WTC11 (cell line): Measurements from ENCODE around the gene EBP. TPM values are rescaled to one million over a fixed set of nuclear protein-coding genes. Genes with fewer than 3 reads are reported as not detected.

Experiments
- ATAC-seq: fragments of 200-7000 bp; cut with Tn5 transposase; 2 replicates; pipeline ENCODE4 v1.10.0; 2021; ENCODE audit warnings: mild to moderate bottlenecking, moderate library complexity
- CTCF ChIA-PET: fragments of 300-600 bp; sonication (Branson Sonifier 250); formaldehyde crosslinking; loops from one replicate; lab custom pipeline; 2021; ENCODE audit warnings: antibody characterized with exemption; lab: Charles Lee
- POLR2A ChIA-PET: fragments of 350-600 bp; sonication (Branson Sonifier 250); formaldehyde crosslinking; loops from one replicate; lab custom pipeline; 2021; ENCODE audit warnings: antibody characterized with exemption; lab: Charles Lee
- DNase-seq: peaks from one replicate; pipeline ENCODE4 v3.0.0; 2021; ENCODE audit warnings: low spot score
- H3K27ac Mint-ChIP-seq: 2 replicates; pipeline ENCODE4 v1.8.0; 2021; ENCODE audit warnings: mixed read lengths
- H3K27me3 Mint-ChIP-seq: 2 replicates; pipeline ENCODE4 v1.8.0; 2021; ENCODE audit warnings: low read depth, mild to moderate bottlenecking, moderate library complexity, mixed read lengths
- H3K36me3 Mint-ChIP-seq: 2 replicates; pipeline ENCODE4 v1.8.0; 2021; ENCODE audit warnings: mixed read lengths
- H3K4me1 Mint-ChIP-seq: 2 replicates; pipeline ENCODE4 v1.8.0; 2022; ENCODE audit warnings: mixed read lengths
- H3K4me3 Mint-ChIP-seq: 2 replicates; pipeline ENCODE4 v1.8.0; 2021; ENCODE audit warnings: mild to moderate bottlenecking, moderate library complexity, mixed read lengths
- H3K9me3 Mint-ChIP-seq: 2 replicates; pipeline ENCODE4 v1.8.0; 2021; ENCODE audit warnings: mixed read lengths
- E2F4 ChIP-seq: sonication (generic); formaldehyde crosslinking; IDR thresholded peaks from 2 replicates; pipeline ENCODE4 v1.8.1; 2022; ENCODE audit warnings: low read depth, mild to moderate bottlenecking, moderate library complexity, missing genetic modification reagents, borderline replicate concordance
- ELF4 ChIP-seq: sonication (generic); formaldehyde crosslinking; IDR thresholded peaks from 2 replicates; pipeline ENCODE4 v1.8.1; 2022; ENCODE audit warnings: low read depth, mild to moderate bottlenecking, moderate library complexity, missing genetic modification reagents
- GABPB1 ChIP-seq: sonication (generic); formaldehyde crosslinking; IDR thresholded peaks from 2 replicates; pipeline ENCODE4 v1.8.1; 2023; ENCODE audit warnings: mild to moderate bottlenecking, missing genetic modification reagents
- HMGA2 ChIP-seq: fragments of 250-450 bp; sonication (Bioruptor Pico); IDR thresholded peaks from 2 replicates; pipeline ENCODE4 v1.4.0; 2021; ENCODE audit warnings: mild to moderate bottlenecking, moderate library complexity
- JUN ChIP-seq: sonication (generic); formaldehyde crosslinking; IDR thresholded peaks from 2 replicates; pipeline ENCODE4 v1.8.0; 2023; ENCODE audit warnings: mild to moderate bottlenecking, missing genetic modification reagents
- MXD4 ChIP-seq: fragments of 250-450 bp; sonication (Bioruptor Pico); IDR thresholded peaks from 2 replicates; pipeline ENCODE4 v1.8.0; 2021; ENCODE audit warnings: mild to moderate bottlenecking, moderate library complexity, borderline replicate concordance
- NFYB ChIP-seq: sonication (generic); formaldehyde crosslinking; conservative IDR thresholded peaks from 2 replicates; pipeline ENCODE4 v1.8.0; 2022; ENCODE audit warnings: low read depth, missing genetic modification reagents
- PRRX2 ChIP-seq: fragments of 250-450 bp; sonication (Bioruptor Pico); IDR thresholded peaks from 2 replicates; pipeline ENCODE4 v1.8.0; 2021; ENCODE audit warnings: mild to moderate bottlenecking
- ZBTB21 ChIP-seq: sonication (generic); formaldehyde crosslinking; IDR thresholded peaks from 2 replicates; pipeline ENCODE4 v1.8.1; 2023; ENCODE audit warnings: mild to moderate bottlenecking, missing genetic modification reagents, borderline replicate concordance
- ZNF396 ChIP-seq: fragments of 250-450 bp; sonication (Bioruptor Pico); IDR thresholded peaks from 2 replicates; pipeline ENCODE4 v1.8.0; 2021; ENCODE audit warnings: mild to moderate bottlenecking, moderate library complexity, borderline replicate concordance
- ZNF671 ChIP-seq: fragments of 250-450 bp; sonication (Bioruptor Pico); IDR thresholded peaks from 2 replicates; pipeline ENCODE4 v1.8.0; 2021; ENCODE audit warnings: mild to moderate bottlenecking
- total RNA-seq: library from RNA; stranded (reverse); gene quantifications from 3 replicates; pipeline ENCODE4 v1.2.3, GENCODE V29; 2021
- TF ChIP-seq, protein P1 (sequence below): sonication (generic); formaldehyde crosslinking; IDR thresholded peaks from 2 replicates; pipeline ENCODE4 v1.8.1; 2023; ENCODE audit warnings: mild to moderate bottlenecking, missing genetic modification reagents, borderline replicate concordance
- TF ChIP-seq, protein P2 (sequence below): sonication (generic); formaldehyde crosslinking; IDR thresholded peaks from 2 replicates; pipeline ENCODE4 v1.8.0; 2023; ENCODE audit warnings: mild to moderate bottlenecking, missing genetic modification reagents
- TF ChIP-seq, protein P3 (sequence below): fragments of 250-450 bp; sonication (Bioruptor Pico); IDR thresholded peaks from 2 replicates; pipeline ENCODE4 v1.9.0; 2021; ENCODE audit warnings: mild to moderate bottlenecking, borderline replicate concordance

EBP gene
- total RNA-seq, 1 experiment from 2014 or later: 129 TPM

- TF ChIP-seq, protein P1, sequence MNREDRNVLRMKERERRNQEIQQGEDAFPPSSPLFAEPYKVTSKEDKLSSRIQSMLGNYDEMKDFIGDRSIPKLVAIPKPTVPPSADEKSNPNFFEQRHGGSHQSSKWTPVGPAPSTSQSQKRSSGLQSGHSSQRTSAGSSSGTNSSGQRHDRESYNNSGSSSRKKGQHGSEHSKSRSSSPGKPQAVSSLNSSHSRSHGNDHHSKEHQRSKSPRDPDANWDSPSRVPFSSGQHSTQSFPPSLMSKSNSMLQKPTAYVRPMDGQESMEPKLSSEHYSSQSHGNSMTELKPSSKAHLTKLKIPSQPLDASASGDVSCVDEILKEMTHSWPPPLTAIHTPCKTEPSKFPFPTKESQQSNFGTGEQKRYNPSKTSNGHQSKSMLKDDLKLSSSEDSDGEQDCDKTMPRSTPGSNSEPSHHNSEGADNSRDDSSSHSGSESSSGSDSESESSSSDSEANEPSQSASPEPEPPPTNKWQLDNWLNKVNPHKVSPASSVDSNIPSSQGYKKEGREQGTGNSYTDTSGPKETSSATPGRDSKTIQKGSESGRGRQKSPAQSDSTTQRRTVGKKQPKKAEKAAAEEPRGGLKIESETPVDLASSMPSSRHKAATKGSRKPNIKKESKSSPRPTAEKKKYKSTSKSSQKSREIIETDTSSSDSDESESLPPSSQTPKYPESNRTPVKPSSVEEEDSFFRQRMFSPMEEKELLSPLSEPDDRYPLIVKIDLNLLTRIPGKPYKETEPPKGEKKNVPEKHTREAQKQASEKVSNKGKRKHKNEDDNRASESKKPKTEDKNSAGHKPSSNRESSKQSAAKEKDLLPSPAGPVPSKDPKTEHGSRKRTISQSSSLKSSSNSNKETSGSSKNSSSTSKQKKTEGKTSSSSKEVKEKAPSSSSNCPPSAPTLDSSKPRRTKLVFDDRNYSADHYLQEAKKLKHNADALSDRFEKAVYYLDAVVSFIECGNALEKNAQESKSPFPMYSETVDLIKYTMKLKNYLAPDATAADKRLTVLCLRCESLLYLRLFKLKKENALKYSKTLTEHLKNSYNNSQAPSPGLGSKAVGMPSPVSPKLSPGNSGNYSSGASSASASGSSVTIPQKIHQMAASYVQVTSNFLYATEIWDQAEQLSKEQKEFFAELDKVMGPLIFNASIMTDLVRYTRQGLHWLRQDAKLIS (CRISPR knock-in tag): no peak
- no peak for TF ChIP-seq ZNF671
These were observed 7.9 kb upstream of the EBP start (continued) for GRCh38 chrX:48513670-48514069.

DNA sequence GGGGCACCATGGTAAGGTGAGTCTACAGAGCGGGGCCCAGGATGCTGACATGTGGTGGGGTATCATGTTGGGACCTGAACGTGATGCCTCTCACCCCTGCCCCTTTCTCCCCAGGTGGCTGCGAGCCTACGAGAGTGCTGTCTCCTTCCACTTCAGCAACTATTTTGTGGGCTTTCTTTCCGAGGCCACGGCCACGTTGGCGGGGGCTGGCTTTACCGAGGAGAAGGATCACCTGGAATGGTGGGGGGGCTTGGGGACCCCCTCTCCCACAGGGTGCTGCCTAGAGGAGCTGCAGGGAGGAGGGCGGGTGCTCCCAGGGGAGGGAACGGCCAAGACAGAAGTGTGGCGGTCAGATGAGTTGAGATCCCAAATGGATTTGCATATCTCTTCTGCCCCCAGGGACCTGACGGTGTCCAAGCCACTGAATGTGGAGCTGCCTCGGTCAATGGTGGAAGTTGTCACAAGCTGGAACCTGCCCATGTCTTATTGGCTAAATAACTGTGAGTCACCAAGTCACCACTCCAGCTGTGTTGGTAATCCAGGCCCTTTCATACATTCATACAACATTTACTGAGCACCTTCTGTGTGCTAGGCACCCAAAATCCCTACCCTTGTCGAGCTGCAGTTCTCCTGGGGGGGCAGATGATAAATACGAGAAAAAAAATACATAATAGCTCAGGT, 7.3 kb upstream of the EBP start:
- TF ChIP-seq MXD4 (CRISPR knock-in tag) (no peak), ZBTB21 (no peak), PRRX2 (CRISPR knock-in tag) (no peak)
- TF ChIP-seq, protein P2, sequence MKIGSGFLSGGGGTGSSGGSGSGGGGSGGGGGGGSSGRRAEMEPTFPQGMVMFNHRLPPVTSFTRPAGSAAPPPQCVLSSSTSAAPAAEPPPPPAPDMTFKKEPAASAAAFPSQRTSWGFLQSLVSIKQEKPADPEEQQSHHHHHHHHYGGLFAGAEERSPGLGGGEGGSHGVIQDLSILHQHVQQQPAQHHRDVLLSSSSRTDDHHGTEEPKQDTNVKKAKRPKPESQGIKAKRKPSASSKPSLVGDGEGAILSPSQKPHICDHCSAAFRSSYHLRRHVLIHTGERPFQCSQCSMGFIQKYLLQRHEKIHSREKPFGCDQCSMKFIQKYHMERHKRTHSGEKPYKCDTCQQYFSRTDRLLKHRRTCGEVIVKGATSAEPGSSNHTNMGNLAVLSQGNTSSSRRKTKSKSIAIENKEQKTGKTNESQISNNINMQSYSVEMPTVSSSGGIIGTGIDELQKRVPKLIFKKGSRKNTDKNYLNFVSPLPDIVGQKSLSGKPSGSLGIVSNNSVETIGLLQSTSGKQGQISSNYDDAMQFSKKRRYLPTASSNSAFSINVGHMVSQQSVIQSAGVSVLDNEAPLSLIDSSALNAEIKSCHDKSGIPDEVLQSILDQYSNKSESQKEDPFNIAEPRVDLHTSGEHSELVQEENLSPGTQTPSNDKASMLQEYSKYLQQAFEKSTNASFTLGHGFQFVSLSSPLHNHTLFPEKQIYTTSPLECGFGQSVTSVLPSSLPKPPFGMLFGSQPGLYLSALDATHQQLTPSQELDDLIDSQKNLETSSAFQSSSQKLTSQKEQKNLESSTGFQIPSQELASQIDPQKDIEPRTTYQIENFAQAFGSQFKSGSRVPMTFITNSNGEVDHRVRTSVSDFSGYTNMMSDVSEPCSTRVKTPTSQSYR (CRISPR knock-in tag): no peak
- Mint-ChIP-seq H3K36me3 (peaks cover 3% of the 10 kb centered on the region; the same call in 1 of the 2 replicates), H3K27ac (no peak overlapping the region), H3K9me3 (no peaks in the 10 kb centered on the region), H3K4me3 (no peak overlapping the region), H3K4me1 (peaks cover 7% of the 10 kb centered on the region), H3K27me3 (no peaks in the 10 kb centered on the region; the same call in none of the 2 replicates)
- POLR2A ChIA-PET: no interaction called here
- CTCF ChIA-PET: no interaction called here
- ATAC-seq (no peak), DNase-seq (no peak)

- Mint-ChIP-seq H3K27me3 (no peaks in the 10 kb centered on the region; the same call in 1 of the 2 replicates), H3K4me3 (no peak overlapping the region), H3K4me1 (no peaks in the 10 kb centered on the region; the same call in 1 of the 2 replicates), H3K9me3 (no peaks in the 10 kb centered on the region), H3K36me3 (peaks cover 3% of the 10 kb centered on the region; the same call in 1 of the 2 replicates), H3K27ac (no peak overlapping the region)
- ChIA-PET CTCF (no interaction called here), POLR2A (no interaction called here)
- TF ChIP-seq GABPB1: no peak
- TF ChIP-seq JUN (CRISPR knock-in tag): no peak
- no peak for TF ChIP-seq ELF4
- no peak for TF ChIP-seq ZNF671
- no peak for TF ChIP-seq ZNF396
- no peak for TF ChIP-seq NFYB (CRISPR knock-in tag)
- no peak for TF ChIP-seq HMGA2
- TF ChIP-seq, protein P3, sequence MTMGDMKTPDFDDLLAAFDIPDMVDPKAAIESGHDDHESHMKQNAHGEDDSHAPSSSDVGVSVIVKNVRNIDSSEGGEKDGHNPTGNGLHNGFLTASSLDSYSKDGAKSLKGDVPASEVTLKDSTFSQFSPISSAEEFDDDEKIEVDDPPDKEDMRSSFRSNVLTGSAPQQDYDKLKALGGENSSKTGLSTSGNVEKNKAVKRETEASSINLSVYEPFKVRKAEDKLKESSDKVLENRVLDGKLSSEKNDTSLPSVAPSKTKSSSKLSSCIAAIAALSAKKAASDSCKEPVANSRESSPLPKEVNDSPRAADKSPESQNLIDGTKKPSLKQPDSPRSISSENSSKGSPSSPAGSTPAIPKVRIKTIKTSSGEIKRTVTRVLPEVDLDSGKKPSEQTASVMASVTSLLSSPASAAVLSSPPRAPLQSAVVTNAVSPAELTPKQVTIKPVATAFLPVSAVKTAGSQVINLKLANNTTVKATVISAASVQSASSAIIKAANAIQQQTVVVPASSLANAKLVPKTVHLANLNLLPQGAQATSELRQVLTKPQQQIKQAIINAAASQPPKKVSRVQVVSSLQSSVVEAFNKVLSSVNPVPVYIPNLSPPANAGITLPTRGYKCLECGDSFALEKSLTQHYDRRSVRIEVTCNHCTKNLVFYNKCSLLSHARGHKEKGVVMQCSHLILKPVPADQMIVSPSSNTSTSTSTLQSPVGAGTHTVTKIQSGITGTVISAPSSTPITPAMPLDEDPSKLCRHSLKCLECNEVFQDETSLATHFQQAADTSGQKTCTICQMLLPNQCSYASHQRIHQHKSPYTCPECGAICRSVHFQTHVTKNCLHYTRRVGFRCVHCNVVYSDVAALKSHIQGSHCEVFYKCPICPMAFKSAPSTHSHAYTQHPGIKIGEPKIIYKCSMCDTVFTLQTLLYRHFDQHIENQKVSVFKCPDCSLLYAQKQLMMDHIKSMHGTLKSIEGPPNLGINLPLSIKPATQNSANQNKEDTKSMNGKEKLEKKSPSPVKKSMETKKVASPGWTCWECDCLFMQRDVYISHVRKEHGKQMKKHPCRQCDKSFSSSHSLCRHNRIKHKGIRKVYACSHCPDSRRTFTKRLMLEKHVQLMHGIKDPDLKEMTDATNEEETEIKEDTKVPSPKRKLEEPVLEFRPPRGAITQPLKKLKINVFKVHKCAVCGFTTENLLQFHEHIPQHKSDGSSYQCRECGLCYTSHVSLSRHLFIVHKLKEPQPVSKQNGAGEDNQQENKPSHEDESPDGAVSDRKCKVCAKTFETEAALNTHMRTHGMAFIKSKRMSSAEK (CRISPR knock-in tag): no peak
- TF ChIP-seq E2F4 (CRISPR knock-in tag): no peak
- DNase-seq (no peak), ATAC-seq (no peak)
These were observed 6.6 kb upstream of the EBP start for GRCh38 chrX:48514868-48515460.
